GM19043 (cell line): ENCODE data around the gene CLDN10.

ENCODE experiments used
- ATAC-seq: cut with Tn5 transposase; IDR thresholded peaks from one replicate; pipeline ENCODE4 v1.9.1; 2021; ENCODE audit warnings: low read depth; ENCODE audit not compliant: unreplicated experiment

The CLDN10 gene

DNA sequence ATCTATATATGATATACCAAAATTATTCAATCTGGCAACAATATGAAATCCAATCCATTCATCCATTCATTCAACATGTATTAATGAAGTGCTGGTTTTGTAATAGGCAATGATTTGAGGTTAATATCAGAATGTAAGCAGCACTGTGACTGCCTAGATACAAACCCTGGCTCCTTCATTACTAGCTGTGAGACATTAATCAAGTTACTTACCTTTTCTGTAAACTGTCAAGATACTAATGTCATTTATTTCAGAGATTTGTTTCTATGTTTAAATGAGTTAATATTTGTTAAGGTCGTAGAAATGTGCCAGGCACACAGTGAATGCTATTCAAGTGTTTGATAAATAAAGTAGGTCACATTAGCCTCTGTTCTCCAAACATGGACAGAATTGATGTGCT lies 40.9 kb downstream of the CLDN10 start:
- ATAC-seq = no peak

DNA sequence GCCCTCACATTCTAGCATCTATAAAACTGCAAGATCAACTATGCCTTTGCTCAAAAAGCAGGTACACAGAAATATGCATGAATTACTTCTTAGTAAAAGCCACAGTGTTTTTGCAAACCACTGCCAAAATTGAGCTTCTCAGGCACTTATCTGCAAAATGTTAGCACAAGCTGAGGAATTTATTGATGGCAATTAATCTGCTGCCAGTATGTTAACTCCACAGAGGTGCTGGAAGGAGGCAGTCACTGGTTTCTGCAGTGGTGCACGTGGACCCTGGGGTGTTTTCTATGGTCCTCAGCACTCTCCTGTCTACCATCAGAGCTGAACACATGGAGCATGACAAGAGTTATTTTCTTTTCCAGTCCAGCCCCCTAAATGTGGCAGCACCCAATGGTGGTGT lies 44.2 kb downstream of the CLDN10 start:
- ATAC-seq = no peak

DNA sequence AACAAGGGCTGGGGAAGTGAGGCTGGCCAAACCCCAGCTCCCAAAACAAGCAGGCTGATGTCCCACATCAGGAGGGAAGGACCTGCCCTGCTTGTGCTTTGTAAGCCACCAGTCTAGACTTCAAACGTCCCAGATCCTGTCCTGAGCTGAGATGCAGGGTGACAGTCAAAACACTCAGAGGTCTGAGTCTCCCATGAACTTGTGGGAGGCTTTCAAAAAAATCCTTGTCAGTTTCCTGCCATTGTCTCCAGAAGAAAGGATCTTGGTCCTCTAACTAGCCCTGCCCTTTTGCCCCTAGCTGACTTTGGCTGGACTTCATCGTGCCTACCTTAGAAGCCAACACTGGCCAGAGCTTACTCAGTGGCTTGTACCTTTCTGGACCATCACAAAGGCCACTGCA lies 48.7 kb downstream of the CLDN10 start:
- no peak for ATAC-seq

DNA sequence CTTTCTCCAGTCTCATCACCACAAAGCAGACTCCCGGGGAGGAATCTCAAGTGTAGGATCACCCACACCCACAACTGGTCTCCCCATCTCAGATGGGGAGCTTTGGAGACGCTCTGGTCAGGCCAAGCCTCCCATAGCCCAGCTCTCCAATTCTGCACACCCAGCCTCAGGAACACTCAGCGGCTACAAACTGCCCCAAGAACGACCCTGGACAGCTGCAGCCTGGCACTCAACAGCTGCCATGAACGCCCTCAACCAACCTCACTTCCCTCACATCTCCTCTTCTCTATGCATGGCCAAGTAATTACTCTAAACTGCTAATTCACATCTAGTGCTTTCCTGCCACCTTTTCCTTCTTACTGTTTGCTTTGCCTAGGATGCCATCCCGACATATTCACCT lies 49.4 kb downstream of the CLDN10 start:
- no peak for ATAC-seq

DNA sequence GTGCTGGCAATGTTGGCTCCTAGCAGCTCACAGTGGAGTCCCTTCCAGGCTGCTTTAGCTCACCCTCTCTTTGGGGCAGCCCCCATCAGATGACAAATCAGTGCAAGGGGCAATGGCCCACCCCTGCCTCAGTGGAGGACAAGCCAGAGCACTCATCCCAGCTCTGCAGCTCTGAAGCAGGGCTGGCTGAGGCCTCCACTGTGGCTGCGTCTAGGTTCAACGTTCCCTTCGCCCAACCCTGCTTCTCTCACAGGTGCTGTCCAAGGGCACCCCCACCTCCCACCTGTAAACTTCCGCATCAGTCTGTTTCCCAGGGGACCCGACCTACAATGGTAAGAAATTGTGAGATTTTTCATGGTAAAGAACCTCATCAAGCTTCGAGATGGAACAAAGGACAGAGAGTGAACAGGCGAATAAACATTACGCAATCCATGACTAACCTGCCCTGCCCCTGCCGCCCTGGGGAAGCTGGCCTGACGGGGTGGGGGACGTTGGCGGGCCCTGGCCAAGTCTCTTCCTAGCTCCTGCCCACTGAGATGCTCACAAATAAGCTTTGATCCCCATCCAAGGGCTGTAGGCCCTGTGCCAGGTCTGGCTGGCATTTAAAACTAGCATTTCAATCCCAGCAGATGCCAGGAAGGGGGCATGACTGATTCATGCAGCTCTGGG lies 51.5 kb downstream of the CLDN10 start:
- no peak for ATAC-seq

DNA sequence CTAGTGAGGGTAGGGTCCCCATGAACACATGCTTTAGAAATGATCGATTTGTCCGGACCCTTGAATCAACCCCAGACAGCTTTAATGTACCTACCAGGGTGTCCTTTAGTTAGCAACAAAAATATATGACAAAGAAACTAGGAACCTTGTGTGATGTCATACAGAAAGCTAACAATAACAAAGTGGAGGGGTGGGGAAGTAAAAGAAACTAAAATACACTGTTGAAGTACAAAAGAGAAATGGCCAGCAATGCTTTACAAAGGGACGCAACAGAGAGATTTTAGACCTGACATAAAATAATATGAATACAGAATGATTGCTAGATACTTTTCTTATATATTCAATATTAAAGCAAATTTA lies 52.0 kb downstream of the CLDN10 start:
- no peak for ATAC-seq

DNA sequence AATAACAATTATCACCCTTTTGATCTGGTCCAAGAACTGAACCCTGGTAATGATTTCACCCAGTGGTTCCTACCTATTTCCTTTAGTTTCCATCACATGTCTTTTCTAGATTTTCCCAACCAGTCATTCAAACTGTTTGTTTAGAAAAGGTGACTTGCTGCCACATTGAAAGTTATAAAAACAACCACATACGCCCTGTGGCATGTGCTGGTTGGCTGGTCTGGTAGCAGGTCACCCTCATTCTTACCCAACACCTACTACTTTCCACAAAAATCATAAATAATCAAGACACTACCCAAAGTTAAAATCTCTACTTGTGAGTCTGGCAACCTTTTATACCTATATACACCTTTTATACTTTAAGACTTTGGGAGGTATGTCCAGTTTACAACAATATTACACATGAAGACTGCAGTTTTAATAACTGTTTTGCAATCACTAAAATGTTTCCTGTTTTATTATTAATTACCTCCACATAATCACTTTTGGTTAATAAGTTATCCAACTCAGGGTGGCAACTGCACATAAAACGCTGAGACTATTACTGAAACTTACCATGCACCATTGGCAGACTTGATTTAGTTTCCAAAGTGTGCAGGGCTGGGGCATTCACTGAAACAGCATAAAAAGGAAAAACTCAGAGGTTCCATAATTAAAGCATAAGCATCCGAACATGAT lies 53.1 kb downstream of the CLDN10 start:
- no peak for ATAC-seq

DNA sequence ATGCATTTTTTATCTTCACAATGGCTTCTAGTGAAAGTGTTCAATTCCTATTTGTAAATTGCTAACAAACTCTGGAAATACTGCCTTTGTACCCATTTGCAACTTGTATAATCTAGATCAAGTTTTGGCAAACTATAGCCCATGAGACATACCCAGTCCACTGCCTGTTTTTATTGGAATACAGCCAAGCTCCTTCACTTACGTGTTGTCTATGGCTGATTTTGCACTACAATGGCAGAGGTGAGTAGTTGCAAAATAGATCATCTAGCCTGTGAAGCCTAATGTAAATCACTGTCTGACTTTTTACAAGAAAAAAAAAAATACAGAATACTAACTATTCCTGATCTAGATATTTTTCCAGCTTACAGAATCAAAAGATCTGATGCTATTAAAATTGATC lies 54.8 kb downstream of the CLDN10 start:
- ATAC-seq = no peak

DNA sequence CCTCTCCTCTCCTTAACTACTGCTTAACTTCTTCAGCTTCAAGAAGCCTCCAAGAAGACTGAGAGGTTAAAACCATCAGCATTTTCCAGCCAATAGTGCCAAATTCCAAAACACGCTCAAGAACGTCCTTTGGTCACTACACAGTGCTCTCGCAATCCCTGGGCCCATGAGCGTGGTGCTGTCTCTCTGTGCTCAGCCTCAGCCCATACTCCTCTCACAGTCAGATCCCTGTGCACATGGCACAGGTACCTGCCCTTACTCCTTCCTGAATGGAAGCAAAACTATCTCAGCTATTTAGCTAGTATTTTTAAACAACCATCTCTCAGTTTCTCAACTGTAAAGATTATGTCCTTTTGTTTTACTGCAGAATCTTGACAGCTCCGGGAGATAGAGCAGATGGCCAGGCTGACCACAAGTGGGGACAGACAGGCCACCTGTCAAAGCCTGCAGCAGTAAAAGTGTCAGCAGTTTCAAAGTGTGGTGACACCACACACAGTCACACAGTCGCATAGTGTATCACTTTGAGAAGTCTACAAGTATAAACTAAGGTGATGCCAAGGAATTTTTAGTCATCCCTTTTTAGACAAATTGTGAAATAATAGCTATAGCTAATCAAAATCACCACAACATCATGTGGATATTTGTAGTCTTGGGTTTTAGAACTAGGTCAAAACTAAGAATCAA lies 56.3 kb downstream of the CLDN10 start:
- no peak for ATAC-seq

DNA sequence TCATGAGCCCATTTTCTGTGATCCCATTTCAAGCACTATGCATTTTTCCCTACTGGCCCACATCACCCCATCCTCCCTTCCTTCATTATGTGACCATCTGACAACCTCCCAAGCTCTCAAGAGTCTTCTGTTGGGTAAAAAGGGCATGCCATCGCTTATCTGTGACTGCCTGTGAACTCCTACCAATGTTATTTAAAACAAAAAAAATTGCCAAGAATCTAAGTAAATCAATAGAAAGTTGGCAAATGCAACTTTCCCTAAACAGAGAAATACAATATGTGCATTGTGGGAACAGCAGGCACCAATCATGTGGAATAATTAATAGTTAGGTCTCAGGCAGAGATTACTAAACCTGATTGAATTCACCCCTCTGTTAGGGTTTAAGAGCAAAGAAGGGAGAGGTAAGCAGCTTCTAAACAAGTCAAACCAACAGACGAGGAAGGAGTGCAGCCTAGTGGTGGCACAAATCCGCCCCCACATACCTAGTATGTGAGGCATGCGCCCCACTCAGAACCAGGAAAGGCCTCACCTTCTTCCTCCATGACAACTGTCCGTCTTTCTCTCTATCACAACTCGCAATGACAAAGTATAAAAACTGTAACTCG lies 62.2 kb downstream of the CLDN10 start:
- ATAC-seq = no peak

DNA sequence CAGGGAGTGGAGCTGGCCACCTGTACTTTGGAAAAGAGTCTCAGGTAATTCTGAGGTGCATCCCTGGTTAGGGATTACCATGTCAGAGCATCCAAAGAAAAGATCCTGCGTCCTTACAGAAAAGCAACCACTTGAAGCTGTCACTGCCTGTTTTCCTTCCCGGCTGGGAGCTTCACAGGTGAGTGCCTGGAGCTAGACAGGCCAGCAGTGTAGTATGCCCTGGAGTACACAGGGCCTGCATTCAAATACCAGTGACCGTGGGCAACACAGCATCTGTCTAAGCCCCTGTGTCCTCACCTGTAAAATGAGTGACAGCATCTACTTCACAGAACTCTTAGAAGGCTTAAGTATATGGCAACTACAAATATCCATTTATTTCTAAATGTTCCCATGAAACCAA lies 63.0 kb downstream of the CLDN10 start:
- no peak for ATAC-seq

DNA sequence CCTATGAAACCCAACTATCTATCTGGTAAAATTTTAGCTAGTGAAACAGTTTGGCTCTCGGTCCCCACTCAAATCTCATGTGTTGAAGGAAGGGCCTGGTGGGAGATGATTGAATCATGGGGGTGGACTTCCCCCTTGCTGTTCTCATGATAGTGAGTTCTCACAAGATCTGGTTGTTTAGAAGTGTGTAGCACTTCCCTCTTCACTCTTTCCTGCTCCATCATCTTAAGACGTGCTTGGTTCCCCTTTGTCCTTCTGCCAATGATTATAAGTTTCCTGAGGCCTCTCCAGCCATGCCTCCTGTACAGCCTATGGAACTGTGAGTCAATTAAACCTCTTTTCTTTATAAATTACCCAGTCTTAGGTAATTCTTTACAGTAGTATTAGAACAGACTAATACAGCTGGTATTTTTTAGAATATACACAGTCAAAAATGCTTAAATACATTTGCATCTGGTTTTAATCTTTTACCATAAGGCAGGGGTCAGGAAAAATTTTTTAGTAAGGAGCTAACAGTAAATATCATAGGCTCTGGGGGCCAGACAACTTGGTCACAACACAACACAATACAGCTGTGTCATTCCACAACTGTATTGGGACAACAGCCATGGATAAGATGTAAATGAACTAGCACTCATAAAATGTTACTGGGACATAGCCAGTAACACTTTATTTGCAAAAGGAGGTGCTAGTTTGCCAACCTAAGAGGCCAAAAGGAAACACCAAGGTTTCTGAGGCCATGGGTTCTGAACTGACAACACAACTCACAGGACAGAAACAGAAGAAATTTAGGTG lies 67.7 kb downstream of the CLDN10 start:
- ATAC-seq = no peak

DNA sequence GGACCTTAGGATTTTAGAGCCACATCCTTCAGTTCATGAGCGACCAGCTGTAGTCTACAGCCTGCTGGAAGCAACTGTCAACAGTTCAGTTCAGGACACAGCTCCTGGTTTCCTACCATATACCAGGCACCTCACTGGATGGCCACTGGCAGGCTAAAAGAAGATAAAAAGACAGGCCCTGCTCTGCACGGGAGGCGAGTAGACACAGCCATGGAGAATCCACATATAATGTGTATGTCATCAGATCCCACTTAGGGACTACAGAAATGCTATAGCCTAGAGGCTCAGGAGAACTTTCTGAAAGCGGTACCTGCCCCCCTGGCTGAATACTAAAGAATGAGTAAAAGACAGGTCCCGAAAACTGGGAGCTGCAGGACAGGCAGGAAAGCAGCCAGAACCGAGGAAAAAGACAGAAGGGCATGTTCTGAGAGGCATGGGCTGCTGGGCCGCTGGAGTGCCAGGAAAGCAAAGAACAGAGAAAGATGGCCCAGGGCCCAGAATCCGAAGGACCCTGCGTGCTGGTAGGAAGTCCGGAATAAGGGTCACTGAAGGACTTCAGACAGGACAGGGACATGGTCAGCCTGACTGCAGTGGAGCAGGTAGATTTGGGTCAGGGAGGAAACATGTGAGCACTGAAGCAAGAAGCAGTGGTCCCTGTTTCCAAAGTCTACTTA lies 68.4 kb downstream of the CLDN10 start:
- ATAC-seq = no peak

DNA sequence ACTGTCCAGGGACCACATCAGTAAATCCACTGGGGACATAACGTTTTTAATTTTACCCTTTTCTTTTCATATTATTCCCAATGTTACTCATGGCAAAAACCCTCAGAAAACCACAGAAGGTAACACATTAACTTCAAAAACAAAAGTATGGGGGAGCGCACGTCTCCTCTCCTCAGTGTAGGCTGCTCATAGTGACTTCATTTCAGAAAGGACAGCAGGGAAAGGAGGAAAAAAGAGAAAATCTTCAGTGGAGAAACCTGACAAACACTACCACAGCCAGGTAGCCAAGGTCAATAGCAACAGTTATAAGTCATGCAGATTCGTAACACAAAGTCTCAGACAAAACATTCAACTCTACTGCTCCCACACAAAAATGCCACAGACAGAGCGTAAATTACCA lies 70.6 kb downstream of the CLDN10 start:
- no peak for ATAC-seq

DNA sequence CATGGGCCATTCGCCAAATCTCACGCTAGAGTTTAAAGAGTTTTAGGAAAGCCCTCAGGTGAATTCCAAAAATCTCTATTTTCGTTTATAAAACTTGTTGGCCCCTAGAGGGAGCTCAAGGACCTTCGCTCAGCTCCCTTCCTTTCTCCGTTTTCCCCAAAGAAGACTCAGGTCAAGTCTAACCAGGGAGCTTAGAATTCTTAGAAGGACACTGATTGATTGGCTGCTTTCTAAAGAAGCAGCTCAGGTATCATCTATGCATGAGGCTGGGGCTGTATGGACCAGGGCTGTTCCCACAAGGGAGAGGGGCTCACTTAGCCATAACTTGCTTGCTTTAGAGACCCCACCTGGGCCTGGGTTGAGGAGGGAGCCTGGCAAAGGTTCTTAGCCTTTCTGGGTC lies 71.5 kb downstream of the CLDN10 start:
- no peak for ATAC-seq

DNA sequence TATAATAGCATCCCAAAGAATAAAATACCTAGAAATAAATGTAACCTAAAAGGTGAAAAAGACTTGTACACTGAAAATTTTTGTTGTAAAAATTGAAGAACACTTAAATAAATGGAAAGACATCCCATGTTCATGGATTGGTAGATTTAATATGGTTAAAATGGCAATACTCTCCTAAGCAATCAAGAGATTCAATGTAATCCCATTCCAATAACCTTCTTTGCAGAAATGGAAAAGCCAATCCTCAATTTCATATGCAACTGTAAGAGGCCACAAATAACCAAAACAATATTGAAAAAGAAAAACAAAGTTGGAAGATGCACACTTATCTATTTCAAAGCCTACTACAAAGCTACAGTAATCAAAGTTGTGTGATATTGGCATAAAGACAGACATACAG lies 74.2 kb downstream of the CLDN10 start:
- no peak for ATAC-seq

DNA sequence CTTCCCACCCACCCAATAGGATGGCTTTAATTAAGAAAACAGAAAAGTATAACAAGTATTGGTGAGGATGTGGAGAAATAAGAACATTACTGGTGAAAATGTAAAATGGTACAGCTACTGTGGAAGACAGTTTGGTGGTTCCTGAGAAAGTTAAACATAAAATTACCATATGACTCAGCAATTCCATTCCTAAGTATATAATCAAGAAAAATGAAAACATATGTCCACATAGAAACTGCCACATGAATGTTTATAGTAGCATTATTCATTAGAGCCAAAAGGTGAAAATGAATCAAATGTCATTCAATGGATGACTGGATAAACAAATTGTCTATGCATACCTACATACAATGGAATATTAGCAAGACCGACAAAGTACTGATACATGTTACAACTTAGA lies 75.1 kb downstream of the CLDN10 start:
- ATAC-seq = no peak

DNA sequence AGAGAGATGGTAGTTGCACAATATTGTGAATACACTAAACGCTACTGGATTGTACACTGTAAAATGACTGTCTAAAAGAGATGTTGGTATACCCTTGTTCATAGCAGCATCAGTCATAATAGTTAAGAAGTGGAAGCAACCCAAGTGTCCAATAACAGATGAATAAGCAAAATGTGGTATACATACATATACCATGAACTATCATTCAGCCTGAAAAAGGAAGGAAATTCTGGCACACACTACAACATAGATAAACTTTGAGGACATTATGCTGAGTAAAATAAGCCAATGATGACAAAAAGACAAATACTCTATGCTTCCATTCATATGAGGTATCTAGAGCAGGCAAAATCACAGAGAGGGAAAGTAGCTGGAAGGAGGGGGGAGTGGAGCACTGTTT lies 76.0 kb downstream of the CLDN10 start:
- no peak for ATAC-seq

DNA sequence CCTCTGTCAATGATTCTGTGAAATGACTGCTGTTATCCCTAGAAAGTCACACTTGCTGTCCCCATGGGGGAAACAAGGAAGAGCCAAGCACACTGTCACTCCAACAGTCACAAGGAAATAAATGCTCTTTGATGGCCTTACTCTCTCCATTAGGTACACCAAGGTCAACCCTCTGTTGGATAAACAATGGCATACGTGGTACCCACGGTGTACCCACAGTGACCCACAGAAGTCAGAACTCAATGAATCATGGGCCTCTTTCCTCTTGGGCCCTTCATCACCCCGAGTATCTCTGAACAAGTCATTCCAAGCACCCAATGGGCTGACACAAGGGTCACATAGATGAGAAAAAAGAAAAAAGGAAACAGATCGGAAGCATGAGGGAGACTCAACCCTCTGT lies 76.6 kb downstream of the CLDN10 start:
- ATAC-seq = no peak
